GM12872 (cell line): ENCODE measurements around the gene STXBP3.

Experiments
- CTCF ChIP-seq: IDR thresholded peaks from 3 replicates; pipeline ENCODE4 v1.5.1; 2011; ENCODE audit warnings: low read depth, mild to moderate bottlenecking, low read length, moderate library complexity; ENCODE audit not compliant: insufficient read depth

The STXBP3 gene

GRCh38 chr1:108758796-108759195 is 12.3 kb downstream of the STXBP3 start:
- TF ChIP-seq CTCF = no peak

GRCh38 chr1:108767115-108767514 is 20.6 kb downstream of the STXBP3 start:
- no peak for TF ChIP-seq CTCF

GRCh38 chr1:108767708-108768107 is 21.2 kb downstream of the STXBP3 start:
- no peak for TF ChIP-seq CTCF

GRCh38 chr1:108777839-108778238 is 31.4 kb downstream of the STXBP3 start:
- TF ChIP-seq CTCF = no peak

GRCh38 chr1:108779455-108779854 is 33.0 kb downstream of the STXBP3 start:
- TF ChIP-seq CTCF = no peak

- TF ChIP-seq CTCF = no peak
These were observed 34.6 kb downstream of the STXBP3 start for GRCh38 chr1:108780937-108781574.

- TF ChIP-seq CTCF = no peak
These were observed 38.8 kb downstream of the STXBP3 start for GRCh38 chr1:108785264-108785663.
